Breast epithelium (tissue), 3 donors: ENCODE data around the gene KLHDC8A.

ENCODE experiments used
- POLR2A ChIP-seq: fragments of 450-650 bp; IDR thresholded peaks from one replicate; pipeline ENCODE4 v1.6.1; 2016; ENCODE audit warnings: antibody characterized with exemption, mild to moderate bottlenecking, moderate library complexity
- POLR2AphosphoS5 ChIP-seq, 3 donors: sonication (generic); formaldehyde crosslinking; IDR thresholded peaks; one replicate each; pipeline ENCODE4 v1.6.1; 2017; ENCODE audit warnings: antibody characterized with exemption in 3 of 3

DNA sequence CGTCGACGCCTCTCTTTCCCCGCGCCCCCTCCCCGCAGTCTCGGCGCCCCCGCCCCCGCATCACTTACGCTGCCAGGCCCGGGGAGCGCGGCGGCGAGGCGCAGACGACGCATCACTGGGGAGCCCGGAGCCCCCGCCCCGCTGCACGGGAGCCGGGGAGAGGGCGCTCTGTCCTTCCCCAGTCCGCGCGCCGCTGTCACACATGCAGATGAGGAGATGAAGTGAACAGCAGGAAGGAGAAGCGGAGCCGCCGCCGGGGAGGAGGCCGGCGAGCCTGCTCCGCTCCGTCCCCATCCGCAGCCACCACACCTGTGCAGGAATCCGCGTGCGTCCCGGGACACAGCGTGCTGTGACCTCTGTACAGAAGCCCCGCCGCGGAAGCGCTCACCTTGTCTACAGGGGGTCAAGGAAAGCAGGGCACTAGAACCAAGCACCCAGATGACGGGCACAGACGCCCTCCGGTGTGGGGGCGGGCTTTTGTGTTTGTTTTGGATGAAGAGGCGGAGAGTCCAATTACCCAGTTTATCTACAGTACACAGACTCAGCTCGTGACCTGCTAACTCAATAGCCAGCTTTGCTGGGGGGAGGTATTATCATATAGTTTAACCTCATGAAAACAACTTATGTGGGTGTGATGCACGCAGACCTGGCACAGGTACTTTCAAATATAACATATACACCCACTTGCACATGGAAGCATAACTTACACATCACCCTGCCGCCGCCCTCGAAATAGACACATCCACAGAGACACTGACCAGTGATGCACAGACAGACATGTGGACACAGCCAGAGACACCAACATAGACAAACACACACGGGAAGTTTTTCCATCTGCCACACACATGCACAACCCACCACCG is 12.4 kb downstream of the KLHDC8A start:
- TF ChIP-seq POLR2AphosphoS5 (IDR thresholded peaks at IDR 0.05) = no peak
- no peak for TF ChIP-seq POLR2A
